Fibroblast of mammary gland (primary cell): ENCODE results near the gene TXNRD3.

Source experiments
- DNase-seq: peaks from one replicate; pipeline ENCODE4 v3.0.0-alpha.2; 2010; ENCODE audit warnings: low read depth
- H3K4me3 ChIP-seq: 2 replicates; pipeline ENCODE4 v1.5.1; 2011; ENCODE audit warnings: low read depth, mild to moderate bottlenecking, low read length, moderate library complexity; ENCODE audit not compliant: control insufficient read depth
- TF ChIP-seq, protein P1 (sequence below): conservative IDR thresholded peaks from 2 replicates; pipeline ENCODE4 v1.5.1; 2011; ENCODE audit warnings: low read depth, low read length, inconsistent platforms; ENCODE audit not compliant: control insufficient read depth, insufficient read depth

Gene TXNRD3

DNA sequence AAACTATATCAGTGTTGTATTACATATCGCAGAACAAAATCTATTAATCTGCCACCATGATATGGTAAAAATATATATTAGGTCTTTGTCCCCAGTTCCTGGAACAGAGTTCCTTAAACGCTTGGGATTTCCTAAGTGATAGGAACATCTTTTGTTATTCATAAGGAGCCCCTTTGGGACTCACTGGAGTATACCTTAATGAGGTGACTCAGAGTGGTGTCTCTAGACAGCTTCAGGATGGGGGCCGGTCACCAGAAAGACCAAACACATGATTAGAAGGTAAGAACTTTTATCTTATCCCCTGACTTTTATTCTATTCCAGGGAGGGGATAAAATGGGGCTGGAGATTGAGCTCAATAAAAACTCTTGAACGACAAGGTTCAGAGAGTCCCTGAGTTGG, 36.8 kb upstream of the TXNRD3 start:
- no peak overlapping the region for H3K4me3 ChIP-seq
- no peak for DNase-seq
- TF ChIP-seq, protein P1, sequence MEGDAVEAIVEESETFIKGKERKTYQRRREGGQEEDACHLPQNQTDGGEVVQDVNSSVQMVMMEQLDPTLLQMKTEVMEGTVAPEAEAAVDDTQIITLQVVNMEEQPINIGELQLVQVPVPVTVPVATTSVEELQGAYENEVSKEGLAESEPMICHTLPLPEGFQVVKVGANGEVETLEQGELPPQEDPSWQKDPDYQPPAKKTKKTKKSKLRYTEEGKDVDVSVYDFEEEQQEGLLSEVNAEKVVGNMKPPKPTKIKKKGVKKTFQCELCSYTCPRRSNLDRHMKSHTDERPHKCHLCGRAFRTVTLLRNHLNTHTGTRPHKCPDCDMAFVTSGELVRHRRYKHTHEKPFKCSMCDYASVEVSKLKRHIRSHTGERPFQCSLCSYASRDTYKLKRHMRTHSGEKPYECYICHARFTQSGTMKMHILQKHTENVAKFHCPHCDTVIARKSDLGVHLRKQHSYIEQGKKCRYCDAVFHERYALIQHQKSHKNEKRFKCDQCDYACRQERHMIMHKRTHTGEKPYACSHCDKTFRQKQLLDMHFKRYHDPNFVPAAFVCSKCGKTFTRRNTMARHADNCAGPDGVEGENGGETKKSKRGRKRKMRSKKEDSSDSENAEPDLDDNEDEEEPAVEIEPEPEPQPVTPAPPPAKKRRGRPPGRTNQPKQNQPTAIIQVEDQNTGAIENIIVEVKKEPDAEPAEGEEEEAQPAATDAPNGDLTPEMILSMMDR: no peak

DNA sequence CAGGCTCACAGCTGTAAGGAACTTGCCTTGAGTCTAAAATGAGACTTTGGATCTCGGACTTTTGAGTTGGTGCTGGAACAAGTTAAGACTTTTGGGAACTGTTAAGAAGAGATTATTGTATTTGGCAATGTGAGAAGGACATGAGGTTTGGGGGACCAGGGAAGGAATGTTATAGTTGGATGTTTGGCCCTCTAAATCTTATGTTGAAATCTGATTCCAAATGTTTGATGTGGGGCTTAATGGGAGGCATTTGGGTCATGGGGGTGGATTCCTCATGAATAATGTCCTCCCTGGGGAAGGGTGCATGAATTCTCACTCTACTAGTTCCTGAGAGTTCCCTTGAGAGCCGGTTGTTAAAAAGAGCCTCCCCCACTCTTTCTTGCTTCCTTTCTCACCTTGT, 30.6 kb upstream of the TXNRD3 start:
- DNase-seq: peak; percentile 48
- no peak overlapping the region for H3K4me3 ChIP-seq
- TF ChIP-seq, protein P1: no peak

DNA sequence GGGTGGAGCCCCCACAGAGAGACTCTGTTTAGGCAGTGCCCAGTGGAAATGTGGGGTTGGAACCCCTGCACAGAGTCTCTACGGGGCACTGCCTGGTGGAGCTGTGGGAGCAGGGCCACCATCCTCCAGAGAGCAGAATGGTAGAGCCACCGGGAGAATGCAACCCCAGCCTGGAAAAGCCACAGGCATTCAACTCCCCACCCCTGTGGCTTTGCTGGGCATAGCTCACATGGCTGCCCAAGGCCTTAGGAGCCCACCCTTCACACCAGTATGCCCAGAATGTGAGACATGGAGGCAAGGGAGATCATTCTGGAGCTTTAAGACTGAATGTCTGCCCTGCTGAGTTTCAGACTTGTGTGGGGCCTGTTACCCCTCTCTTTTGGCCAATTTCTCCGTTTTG, 30.1 kb upstream of the TXNRD3 start:
- TF ChIP-seq, protein P1: no peak
- no peak overlapping the region for H3K4me3 ChIP-seq
- no peak for DNase-seq

DNA sequence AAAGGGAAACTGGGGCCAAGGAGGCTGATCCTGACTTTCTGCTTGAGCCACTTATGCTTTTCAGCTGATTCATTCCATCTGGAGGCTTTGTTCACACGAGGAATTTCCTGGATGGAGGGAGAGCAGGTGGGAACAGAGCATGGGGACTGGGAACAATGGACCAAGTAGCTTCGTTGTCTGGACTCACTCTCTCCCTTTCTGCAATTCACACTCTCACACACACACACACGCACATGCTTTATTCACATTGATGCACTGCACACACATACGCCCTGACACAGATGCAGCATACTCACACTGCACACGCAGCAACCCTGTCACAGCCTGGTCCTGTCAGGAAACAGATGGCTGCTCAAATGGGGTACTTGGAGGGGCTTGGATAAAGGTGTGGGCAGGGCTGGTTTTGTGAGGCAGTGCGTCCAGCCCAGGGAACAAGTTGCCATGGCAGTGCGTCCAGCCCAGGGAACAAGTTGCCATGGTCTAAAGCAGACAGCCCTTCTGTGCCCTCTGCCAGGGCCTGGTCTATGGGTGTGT, 29.4 kb upstream of the TXNRD3 start:
- peak; percentile 38 for DNase-seq
- TF ChIP-seq, protein P1: no peak
- H3K4me3 ChIP-seq: no peak overlapping the region

DNA sequence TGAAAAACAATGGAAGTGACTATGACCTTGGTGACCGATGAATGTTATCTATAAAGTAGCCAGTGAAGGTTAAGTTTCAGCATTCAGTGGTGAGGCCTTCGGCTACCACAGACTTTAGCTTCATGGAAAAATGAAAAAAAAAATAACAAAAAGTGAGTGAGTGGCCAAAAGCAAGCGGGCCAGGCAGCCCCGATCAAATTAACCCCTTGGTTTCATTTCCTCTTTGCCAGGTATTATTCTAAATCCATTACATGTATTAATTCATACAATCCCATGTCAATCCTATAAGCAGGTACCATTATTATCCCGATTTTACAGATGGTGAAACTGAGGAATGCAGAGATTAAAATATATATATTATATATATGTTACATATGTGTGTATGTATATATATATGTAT, 28.1 kb upstream of the TXNRD3 start:
- no peak overlapping the region for H3K4me3 ChIP-seq
- no peak for DNase-seq
- TF ChIP-seq, protein P1: no peak

- DNase-seq: no peak
- H3K4me3 ChIP-seq: no peak overlapping the region
- TF ChIP-seq, protein P1: no peak
Observed at GRCh38 chr3:126682009-126682408, 27.1 kb upstream of the TXNRD3 start.

GRCh38 chr3:126680667-126681055, 25.7 kb upstream of the TXNRD3 start:
- H3K4me3 ChIP-seq: no peak overlapping the region
- DNase-seq: no peak
- TF ChIP-seq, protein P1: no peak
